ENCODE measurements around the gene PKD1.

DNA sequence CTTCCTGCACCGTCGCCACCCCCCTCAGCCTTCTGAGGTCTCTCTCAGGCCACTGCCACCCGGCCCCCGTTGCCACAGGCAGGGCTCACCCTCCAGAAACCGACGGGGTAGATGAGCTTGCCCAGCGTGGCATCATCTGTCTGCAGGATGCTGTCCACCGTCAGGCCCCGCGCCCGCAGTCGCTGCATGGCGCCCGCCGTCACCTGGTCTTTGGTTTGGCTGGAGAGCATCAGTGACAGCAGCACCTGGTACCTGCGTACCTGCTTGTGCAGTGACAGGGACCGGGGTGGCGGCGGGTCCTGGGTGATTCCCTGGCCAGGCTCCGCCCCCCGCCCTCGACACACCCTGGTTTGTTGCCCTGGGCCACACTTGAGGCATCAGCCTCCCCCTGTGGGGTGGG, 91.2 kb downstream of the PKD1 start:
- TF ChIP-seq, protein P1, sequence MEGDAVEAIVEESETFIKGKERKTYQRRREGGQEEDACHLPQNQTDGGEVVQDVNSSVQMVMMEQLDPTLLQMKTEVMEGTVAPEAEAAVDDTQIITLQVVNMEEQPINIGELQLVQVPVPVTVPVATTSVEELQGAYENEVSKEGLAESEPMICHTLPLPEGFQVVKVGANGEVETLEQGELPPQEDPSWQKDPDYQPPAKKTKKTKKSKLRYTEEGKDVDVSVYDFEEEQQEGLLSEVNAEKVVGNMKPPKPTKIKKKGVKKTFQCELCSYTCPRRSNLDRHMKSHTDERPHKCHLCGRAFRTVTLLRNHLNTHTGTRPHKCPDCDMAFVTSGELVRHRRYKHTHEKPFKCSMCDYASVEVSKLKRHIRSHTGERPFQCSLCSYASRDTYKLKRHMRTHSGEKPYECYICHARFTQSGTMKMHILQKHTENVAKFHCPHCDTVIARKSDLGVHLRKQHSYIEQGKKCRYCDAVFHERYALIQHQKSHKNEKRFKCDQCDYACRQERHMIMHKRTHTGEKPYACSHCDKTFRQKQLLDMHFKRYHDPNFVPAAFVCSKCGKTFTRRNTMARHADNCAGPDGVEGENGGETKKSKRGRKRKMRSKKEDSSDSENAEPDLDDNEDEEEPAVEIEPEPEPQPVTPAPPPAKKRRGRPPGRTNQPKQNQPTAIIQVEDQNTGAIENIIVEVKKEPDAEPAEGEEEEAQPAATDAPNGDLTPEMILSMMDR (IDR thresholded peaks at IDR 0.05 in 4 of 5, conservative IDR thresholded peaks at IDR 0.05 in 1 of 5) = no peak
- no peak for TF ChIP-seq POLR2A (IDR thresholded peaks at IDR 0.05)
